Muscle of arm (tissue), 12 donors: Measurements from ENCODE around the gene WWC2. TPM values are rescaled to one million over a fixed set of nuclear protein-coding genes. Genes with fewer than 3 reads are reported as not detected.

Source experiments
- DNase-seq: peaks from one replicate; pipeline ENCODE4 v3.0.0-alpha.2; 2013
- polyA plus RNA-seq, 12 donors: library from polyadenylated mRNA; unstranded; fragments of 120-200 nt; gene quantifications; one replicate each; pipeline ENCODE4 v1.2.1, GENCODE V29; 2013; ENCODE audit not compliant: insufficient read length in 12 of 12

The WWC2 gene
- polyA plus RNA-seq, 12 donors = 17.4 to 36.9 (median 21.4) TPM; not detected in 1

GRCh38 chr4:183197140-183197539 is 98.1 kb downstream of the WWC2 start:
- no peak for DNase-seq

- DNase-seq = no peak
Observed at GRCh38 chr4:183200453-183200852, 101.4 kb downstream of the WWC2 start.

DNA sequence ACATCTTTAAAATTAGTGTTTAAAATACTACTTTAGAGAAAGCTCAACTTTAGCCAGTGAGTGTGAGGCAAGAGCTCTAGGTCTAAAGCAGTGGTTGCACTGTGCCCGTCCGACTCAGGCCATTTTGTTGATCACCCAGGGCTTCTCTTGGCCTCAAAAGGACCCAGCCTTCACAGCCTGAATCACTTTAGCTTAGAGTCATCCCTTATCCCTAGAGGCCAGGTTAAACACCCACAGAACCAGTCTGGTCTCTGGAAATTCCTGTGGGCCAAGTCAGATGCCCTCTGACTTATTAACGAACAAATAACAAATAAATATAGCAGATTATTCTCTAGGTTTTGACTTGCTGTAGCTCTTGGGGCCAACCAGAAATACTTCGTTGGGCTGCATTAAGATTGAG is 102.3 kb downstream of the WWC2 start:
- DNase-seq = no peak

GRCh38 chr4:183202523-183202922 is 103.5 kb downstream of the WWC2 start:
- DNase-seq = no peak

DNA sequence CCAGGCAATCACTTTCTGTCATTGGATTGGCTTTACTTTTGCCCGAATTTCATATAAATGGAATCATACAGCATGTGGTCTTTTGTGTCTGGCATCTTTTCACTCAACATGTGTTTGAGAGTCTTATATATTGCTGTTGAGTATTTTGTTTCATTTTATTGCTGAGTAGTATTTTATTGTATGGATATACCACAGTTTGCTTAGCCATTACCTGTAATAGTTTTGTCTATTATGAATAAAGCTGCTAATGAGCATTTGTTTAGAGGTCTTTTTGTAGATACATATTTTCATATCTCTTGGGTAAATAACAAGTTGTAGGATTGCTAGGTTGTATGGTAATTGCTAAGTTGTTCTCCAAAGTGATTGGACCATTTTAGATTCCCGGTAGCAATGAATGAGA is 105.7 kb downstream of the WWC2 start:
- DNase-seq = no peak

DNA sequence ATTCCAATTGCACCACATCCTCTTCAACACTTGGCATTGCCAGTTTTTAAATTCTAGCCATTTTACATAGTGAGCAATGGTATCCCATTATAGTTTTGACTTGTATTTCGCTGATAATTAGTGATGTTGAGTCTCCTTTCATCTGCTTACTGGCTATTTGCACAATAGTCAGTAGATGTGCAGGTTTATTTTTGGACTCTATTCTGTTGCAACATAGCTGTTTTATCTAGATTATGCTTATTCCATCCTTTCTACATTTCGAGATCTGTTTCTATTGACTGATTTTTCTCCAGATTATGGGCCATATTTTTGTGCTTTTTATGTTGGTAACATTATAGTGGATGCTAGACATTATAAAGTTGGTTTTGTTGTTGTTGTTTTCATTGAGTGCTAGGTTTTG is 106.1 kb downstream of the WWC2 start:
- DNase-seq = no peak

- DNase-seq = no peak
Observed at GRCh38 chr4:183205709-183206108, 106.7 kb downstream of the WWC2 start.

GRCh38 chr4:183211533-183211932 is 112.5 kb downstream of the WWC2 start:
- DNase-seq = no peak

GRCh38 chr4:183213996-183214395 is 114.9 kb downstream of the WWC2 start:
- DNase-seq = no peak

- no peak for DNase-seq
Observed at GRCh38 chr4:183214912-183215488, 115.9 kb downstream of the WWC2 start.

DNA sequence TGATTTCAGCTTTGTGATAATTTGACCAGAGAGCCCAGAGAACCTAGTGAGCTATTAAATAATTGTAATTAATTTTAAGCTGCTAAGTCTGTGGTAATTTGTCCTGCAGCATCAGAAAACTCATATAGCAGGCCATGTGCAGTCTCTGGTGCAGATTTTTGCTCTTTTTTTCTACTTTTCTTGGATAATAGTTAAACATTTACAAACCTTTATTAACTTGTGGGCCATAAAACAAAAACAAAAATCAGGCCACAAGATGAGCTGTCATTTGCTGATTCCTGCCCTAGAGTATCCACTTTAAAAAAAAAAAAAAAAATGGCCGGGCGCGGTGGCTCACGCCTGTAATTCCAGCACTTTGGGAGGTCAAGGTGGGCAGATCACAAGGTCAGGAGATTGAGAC is 121.2 kb downstream of the WWC2 start:
- no peak for DNase-seq

DNA sequence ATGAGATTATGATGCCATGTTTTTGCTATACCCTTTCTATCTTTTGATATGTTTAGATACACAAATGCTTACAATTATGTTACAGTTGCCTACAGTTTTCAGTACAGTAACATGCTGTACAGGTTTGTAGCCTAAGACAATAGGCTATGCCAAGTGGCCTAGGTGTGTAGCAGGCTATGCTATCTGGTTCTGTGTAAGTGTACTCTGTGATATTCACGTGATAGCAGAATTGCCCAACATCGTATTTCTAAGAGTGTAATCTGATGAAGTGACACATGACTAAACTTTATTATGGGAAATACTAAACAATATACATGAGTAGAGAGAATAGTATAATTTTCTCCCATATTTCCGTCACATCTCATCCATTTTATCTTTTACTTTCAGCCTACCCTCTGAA is 124.0 kb downstream of the WWC2 start:
- DNase-seq = no peak

GRCh38 chr4:183229397-183229796 is 130.3 kb downstream of the WWC2 start:
- DNase-seq = no peak

- DNase-seq = no peak
Observed at GRCh38 chr4:183240581-183241321, 141.7 kb downstream of the WWC2 start.

- DNase-seq = no peak
Observed at GRCh38 chr4:183241322-183241640, 142.2 kb downstream of the WWC2 start.

- DNase-seq = no peak
Observed at GRCh38 chr4:183241721-183242151, 142.7 kb downstream of the WWC2 start.

GRCh38 chr4:183242291-183242690 is 143.2 kb downstream of the WWC2 start:
- no peak for DNase-seq

GRCh38 chr4:183244019-183244418 is 145.0 kb downstream of the WWC2 start:
- no peak for DNase-seq

DNA sequence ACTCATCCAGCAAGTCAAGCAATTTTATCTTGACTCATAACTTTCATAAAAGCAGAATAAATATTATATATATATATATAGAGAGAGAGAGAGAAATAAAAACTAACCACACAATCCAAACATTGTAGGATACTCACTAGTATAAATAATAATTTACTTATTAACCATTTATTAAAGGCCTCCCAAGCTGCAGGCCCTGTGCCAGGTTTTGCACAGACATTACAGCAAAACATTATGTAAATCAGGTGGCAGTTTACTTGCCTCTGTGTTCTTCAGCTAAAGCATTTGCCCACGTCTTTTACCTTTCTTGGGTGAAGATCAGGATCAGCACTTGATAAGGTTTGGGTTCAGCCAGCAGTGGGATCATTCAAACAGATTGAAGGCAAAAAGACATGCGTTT is 145.4 kb downstream of the WWC2 start:
- DNase-seq = no peak

DNA sequence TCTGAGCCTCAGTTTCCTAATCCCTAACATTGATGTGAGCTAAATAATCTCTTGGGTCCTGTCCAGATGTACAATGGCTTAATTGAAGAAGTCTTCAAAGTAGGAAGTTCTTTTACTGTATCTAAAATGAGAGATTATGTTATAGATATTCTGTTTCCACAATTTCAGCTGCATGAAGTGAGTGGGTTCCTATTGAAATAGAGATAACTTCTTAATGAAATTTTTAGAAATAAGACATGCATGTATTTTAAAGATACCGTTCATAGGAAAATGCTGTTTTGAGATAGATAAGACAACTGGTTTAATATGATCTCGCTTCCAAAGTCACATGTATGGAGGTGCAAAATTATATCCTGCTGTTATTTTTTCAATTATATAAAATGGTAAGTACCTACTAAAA is 149.1 kb downstream of the WWC2 start:
- DNase-seq = no peak

- DNase-seq = no peak
Observed at GRCh38 chr4:183249854-183250253, 150.8 kb downstream of the WWC2 start.

GRCh38 chr4:183250831-183251230 is 151.8 kb downstream of the WWC2 start:
- DNase-seq = no peak

DNA sequence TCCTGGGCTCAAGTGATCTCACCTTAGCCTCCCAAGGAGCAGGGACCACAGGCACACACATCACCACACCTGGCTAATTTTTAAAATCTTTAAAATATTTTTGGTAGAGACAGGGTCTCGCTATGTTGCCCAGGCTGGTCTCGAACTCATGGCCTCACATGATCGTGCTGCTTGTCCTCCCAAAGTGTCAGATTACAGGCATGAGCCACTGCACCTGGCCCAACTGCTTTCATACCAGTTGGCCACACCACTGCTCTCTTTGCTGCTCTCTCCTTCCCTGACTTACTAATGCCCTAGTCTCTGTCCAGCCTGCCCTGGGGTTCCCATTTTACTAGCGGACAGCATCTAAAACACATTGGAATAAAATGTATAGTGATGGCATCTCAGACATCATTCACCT is 153.9 kb downstream of the WWC2 start:
- DNase-seq = no peak

- no peak for DNase-seq
Observed at GRCh38 chr4:183253451-183253850, 154.4 kb downstream of the WWC2 start.
